ENCODE data around the gene TXNDC2. TPM values are rescaled to one million over a fixed set of nuclear protein-coding genes. Genes with fewer than 3 reads are reported as not detected.

TXNDC2 gene
- not detected for total RNA-seq

DNA sequence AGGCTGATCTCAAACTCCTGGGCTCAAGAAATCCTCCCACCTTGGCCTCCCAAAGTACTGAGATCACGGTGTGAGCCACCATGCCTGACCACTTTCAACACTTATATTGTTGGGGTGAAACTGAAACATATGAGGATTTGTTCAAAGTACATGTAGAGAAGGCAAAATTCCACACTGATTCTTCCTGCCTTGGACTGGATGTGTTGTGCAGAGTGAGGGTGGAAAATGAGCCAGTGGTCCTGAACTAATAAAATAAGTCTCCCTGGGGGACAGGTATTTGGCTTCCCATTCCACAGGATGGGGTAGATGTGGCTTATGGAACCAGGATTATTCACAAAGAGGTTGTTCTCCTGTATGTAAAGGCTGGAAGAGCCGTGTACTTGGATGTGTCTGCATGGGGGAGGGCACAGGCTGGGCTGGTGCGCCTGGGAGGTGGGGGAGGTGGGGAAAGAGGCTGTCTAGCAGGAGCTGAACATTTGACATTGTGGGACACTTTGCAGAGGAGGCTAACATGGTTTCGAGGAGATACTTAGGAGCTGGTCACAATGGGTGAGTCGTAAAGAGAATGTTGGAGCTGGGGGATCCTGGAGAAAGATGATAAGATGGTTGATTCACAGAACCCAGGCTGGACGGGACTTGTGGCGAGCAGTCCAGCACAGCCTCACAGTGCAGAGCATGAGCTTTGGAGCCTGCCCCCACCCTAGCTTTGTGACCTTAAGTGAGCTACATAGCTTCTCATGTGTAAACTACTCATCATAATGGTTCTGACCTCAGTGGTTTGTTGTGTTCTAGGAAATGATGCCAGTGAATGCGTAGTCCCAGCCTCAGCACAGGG is at the start of gene TXNDC2:
TSS of gene TXNDC2 (plus strand) at position 804 of the 835 bp plus-strand sequence. CDS start 708 bp downstream, outside the sequence.
- DNase-seq (peak; percentile 17 to 27), ATAC-seq (replicated peaks in 1 of 2) (peak; percentile 96 to 98)
- Mint-ChIP-seq H3K4me3 (peak within 1 kb of the TSS; percentile 25 to 43), H3K9me3 (no peaks in the 10 kb centered on the region), H3K27me3 (ENCODE audit: low read depth) (no peaks in the 10 kb centered on the region), H3K27ac (no peak within 1 kb of the TSS), H3K36me3 (ENCODE audit: insufficient read depth in 2 of 2) (peaks cover 0 to 1% of the 10 kb centered on the region in 2 donors), H3K4me1 (ENCODE audit: low read depth) (peaks cover 13% of the 10 kb centered on the region)

GRCh38 chr18:9838144-9838877 is 47.5 kb upstream of the TXNDC2 start:
- Mint-ChIP-seq H3K27ac (no peak overlapping the region), H3K27me3 (ENCODE audit: low read depth) (peaks cover 15% of the 10 kb centered on the region), H3K4me3 (no peak overlapping the region), H3K4me1 (ENCODE audit: low read depth) (no peaks in the 10 kb centered on the region), H3K36me3 (ENCODE audit: insufficient read depth in 2 of 2) (no peaks in the 10 kb centered on the region), H3K9me3 (no peaks in the 10 kb centered on the region)
- DNase-seq (no peak), ATAC-seq (replicated peaks in 1 of 2) (no peak)

- no peak overlapping the region for H3K27ac Mint-ChIP-seq
- H3K9me3 Mint-ChIP-seq: no peaks in the 10 kb centered on the region
- peaks cover 15% of the 10 kb centered on the region for H3K27me3 Mint-ChIP-seq (ENCODE audit: low read depth)
- H3K36me3 Mint-ChIP-seq (ENCODE audit: insufficient read depth in 2 of 2): no peaks in the 10 kb centered on the region
- DNase-seq (no peak), ATAC-seq (replicated peaks in 1 of 2) (no peak)
- H3K4me3 Mint-ChIP-seq: no peak overlapping the region
- no peaks in the 10 kb centered on the region for H3K4me1 Mint-ChIP-seq (ENCODE audit: low read depth)
These were observed 46.6 kb upstream of the TXNDC2 start for GRCh38 chr18:9839211-9839610.

GRCh38 chr18:9839853-9840252 is 45.9 kb upstream of the TXNDC2 start:
- Mint-ChIP-seq H3K4me3 (no peak overlapping the region), H3K4me1 (ENCODE audit: low read depth) (no peaks in the 10 kb centered on the region), H3K9me3 (no peaks in the 10 kb centered on the region), H3K27ac (no peak overlapping the region), H3K27me3 (ENCODE audit: low read depth) (peaks cover 15% of the 10 kb centered on the region), H3K36me3 (ENCODE audit: insufficient read depth in 2 of 2) (no peaks in the 10 kb centered on the region)
- ATAC-seq (replicated peaks in 1 of 2) (no peak), DNase-seq (no peak)

DNA sequence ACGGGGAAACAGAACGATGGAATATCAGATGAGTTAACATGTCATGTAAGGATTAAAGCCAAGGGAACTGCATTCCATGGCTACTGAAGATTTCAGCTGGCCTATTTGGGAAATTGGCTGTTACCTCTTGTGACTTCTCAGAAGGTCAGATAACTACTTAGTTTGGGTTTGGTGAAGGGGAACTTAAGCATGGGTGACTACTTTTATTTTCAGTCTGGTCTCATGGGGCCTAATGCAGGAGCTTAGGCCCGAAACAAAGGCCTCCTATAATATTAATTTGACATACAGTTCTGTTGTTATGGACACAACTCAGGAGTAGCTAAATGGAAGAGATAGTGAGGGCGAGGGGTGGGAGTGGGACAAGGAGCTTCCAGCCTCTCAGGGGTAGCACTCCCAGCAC is 44.0 kb upstream of the TXNDC2 start:
- ATAC-seq (replicated peaks in 1 of 2): no peak
- H3K27me3 Mint-ChIP-seq (ENCODE audit: low read depth): peaks cover 11% of the 10 kb centered on the region

GRCh38 chr18:9842448-9842847 is 43.3 kb upstream of the TXNDC2 start:
- ATAC-seq (replicated peaks in 1 of 2): no peak
- H3K4me1 Mint-ChIP-seq (ENCODE audit: low read depth): no peaks in the 10 kb centered on the region
- no peaks in the 10 kb centered on the region for H3K9me3 Mint-ChIP-seq
- no peak for DNase-seq
- H3K27ac Mint-ChIP-seq: no peak overlapping the region
- no peak overlapping the region for H3K4me3 Mint-ChIP-seq
- H3K36me3 Mint-ChIP-seq (ENCODE audit: insufficient read depth in 2 of 2): no peaks in the 10 kb centered on the region
- peaks cover 16% of the 10 kb centered on the region for H3K27me3 Mint-ChIP-seq (ENCODE audit: low read depth)

More for the DNA sequence above, 44.0 kb upstream of the TXNDC2 start:
- no peak overlapping the region for H3K27ac Mint-ChIP-seq
- H3K36me3 Mint-ChIP-seq (ENCODE audit: insufficient read depth in 2 of 2): no peaks in the 10 kb centered on the region
- H3K4me1 Mint-ChIP-seq (ENCODE audit: low read depth): no peaks in the 10 kb centered on the region
- DNase-seq: no peak
- no peaks in the 10 kb centered on the region for H3K9me3 Mint-ChIP-seq
- H3K4me3 Mint-ChIP-seq: no peak overlapping the region

DNA sequence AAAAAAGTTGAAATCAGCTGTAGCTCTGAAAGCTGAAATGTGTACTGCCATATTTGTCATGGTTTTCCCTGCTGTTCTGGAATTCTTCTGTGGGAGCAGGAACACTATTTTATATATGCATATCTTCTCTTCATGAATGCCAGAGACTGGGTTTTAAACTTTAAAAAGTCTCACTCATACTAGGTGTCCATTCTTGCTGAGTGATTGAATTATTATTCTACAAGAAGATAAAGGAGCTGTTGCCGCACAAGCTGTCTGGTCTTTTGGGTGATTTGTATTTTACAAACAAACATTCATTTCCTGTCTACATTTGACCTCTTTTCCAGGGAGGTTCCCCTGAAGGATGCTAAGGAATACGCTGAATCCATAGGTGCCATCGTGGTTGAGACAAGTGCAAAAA is 40.5 kb upstream of the TXNDC2 start:
- Mint-ChIP-seq H3K4me3 (no peak overlapping the region), H3K9me3 (no peaks in the 10 kb centered on the region), H3K4me1 (ENCODE audit: low read depth) (no peaks in the 10 kb centered on the region), H3K36me3 (ENCODE audit: insufficient read depth in 2 of 2) (no peaks in the 10 kb centered on the region), H3K27me3 (ENCODE audit: low read depth) (peaks cover 34% of the 10 kb centered on the region), H3K27ac (no peak overlapping the region)
- no peak for DNase-seq
- no peak for ATAC-seq (replicated peaks in 1 of 2)

DNA sequence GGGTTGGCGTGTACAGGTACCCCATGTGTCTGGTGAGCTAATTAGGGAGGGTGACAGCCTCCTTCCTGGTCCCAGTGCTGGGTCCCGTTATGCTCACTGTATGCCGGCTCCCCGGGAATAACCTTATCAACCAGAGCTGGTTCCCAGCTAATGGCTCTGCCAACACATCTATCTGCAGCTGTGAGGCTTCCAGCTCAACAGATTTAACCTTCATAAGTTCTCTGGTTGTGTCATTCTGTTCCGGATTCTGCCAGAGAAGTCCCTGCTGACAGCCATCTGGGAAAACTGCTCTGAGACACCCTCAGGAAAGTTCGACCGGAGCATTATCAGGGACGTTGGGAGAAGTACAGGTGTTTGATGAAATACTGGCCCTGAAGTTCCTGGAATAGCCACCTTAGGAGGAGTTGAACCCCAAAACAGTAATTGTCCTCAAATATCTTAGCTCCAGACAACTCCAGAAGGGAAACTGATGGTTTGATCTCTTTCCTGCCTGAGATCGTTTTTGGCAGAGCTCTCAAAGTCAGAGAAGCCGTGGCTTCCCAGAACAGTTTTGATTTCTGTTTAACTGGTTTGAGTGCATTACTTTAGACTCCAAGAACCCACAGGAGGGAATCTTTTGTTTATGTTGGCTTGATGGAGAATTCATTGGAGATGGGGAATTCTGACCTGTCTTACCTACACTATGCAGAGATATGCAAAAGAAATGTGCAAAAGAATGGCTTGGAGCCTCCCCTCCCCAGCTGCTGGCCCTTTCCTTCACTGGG is 39.4 kb upstream of the TXNDC2 start:
- Mint-ChIP-seq H3K27ac (no peak overlapping the region), H3K36me3 (ENCODE audit: insufficient read depth in 2 of 2) (no peaks in the 10 kb centered on the region), H3K9me3 (no peaks in the 10 kb centered on the region), H3K27me3 (ENCODE audit: low read depth) (peaks cover 34% of the 10 kb centered on the region), H3K4me3 (no peak overlapping the region), H3K4me1 (ENCODE audit: low read depth) (no peaks in the 10 kb centered on the region)
- no peak for ATAC-seq (replicated peaks in 1 of 2)
- no peak for DNase-seq

DNA sequence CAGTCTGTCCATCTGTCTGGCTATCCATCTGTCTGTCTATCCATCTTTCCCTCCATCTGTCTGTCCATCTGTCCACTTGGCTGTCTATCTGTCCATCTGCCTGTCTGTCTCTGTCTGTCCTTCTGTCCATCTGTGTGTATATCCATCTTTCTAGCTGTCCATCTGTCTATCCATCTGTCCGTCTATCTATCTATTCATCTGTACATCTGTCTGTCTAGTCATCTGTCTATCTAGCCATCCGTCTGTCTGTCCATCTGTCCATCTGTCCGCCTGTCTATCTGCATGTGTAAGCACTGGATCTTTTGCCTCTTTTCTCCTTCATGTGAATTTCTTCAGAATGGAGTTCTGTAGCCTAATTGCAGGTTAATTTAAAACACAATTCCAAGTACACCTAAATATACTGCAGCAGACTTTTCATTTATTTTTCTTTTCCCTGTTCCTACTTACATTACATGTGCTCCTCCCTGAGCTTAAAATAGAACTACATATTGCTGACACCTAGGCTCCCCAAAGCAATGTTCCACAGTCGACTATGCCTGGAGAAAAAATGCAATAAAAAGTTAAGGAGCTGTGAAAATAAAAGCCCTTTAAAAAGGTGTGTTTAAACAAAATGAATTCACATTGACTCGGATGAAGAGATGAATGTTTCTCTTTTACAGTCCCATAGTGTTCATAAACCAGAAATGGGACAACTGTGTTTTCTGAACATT is 37.4 kb upstream of the TXNDC2 start:
- Mint-ChIP-seq H3K9me3 (no peaks in the 10 kb centered on the region), H3K27ac (no peak overlapping the region), H3K4me1 (ENCODE audit: low read depth) (no peaks in the 10 kb centered on the region), H3K27me3 (ENCODE audit: low read depth) (peaks cover 34% of the 10 kb centered on the region), H3K36me3 (ENCODE audit: insufficient read depth in 2 of 2) (no peaks in the 10 kb centered on the region), H3K4me3 (no peak overlapping the region)
- ATAC-seq (replicated peaks in 1 of 2): no peak
- DNase-seq: no peak

- Mint-ChIP-seq H3K36me3 (ENCODE audit: insufficient read depth in 2 of 2) (no peaks in the 10 kb centered on the region), H3K27ac (no peak overlapping the region), H3K4me1 (ENCODE audit: low read depth) (no peaks in the 10 kb centered on the region), H3K27me3 (ENCODE audit: low read depth) (peaks cover 34% of the 10 kb centered on the region), H3K9me3 (no peaks in the 10 kb centered on the region), H3K4me3 (no peak overlapping the region)
- DNase-seq (no peak), ATAC-seq (replicated peaks in 1 of 2) (no peak)
These were observed 36.1 kb upstream of the TXNDC2 start for GRCh38 chr18:9849407-9850283.

DNA sequence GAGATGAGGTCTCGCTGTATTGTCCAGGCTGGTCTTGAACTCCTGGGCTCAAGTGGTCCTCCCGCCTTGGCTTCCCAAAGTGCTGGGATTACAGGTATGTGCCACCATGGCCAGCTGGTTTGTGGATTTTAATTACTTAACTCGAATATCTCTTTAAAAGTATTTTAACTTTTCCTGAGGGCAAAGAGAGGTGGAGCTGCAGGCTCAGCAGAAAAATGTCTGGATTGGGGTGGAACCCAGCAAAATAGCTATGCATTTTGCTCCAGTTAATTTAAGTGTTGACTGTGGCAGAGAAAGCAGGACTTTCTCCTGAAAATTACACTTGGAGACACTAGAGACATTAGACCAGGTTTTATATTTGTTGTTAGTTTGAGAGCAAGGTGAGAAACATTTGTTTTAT is 35.5 kb upstream of the TXNDC2 start:
- peaks cover 34% of the 10 kb centered on the region for H3K27me3 Mint-ChIP-seq (ENCODE audit: low read depth)
- no peak overlapping the region for H3K4me3 Mint-ChIP-seq
- DNase-seq (no peak), ATAC-seq (replicated peaks in 1 of 2) (no peak)
- H3K27ac Mint-ChIP-seq: no peak overlapping the region
- no peaks in the 10 kb centered on the region for H3K36me3 Mint-ChIP-seq (ENCODE audit: insufficient read depth in 2 of 2)
- no peaks in the 10 kb centered on the region for H3K9me3 Mint-ChIP-seq
- no peaks in the 10 kb centered on the region for H3K4me1 Mint-ChIP-seq (ENCODE audit: low read depth)

DNA sequence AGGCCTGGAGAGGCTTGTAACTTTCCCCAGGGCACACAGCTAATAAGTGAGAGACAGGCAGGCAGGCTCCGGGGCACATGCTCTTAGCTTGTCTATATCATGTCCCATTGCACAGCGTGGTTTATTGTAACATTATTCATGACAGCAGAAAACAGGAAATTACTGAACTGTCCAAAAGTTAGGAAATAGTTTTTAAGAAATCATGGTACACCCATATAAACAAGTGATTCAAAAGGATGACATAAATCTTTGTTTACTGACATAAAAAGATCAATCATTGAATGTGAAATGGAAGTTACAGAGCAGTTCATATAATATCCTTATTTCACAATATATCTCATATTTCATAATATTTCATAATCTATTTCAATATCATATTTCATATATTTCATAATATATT is 34.3 kb upstream of the TXNDC2 start:
- Mint-ChIP-seq H3K4me3 (no peak overlapping the region), H3K9me3 (no peaks in the 10 kb centered on the region), H3K27ac (no peak overlapping the region), H3K4me1 (ENCODE audit: low read depth) (no peaks in the 10 kb centered on the region), H3K36me3 (ENCODE audit: insufficient read depth in 2 of 2) (no peaks in the 10 kb centered on the region), H3K27me3 (ENCODE audit: low read depth) (peaks cover 37% of the 10 kb centered on the region)
- DNase-seq: no peak
- no peak for ATAC-seq (replicated peaks in 1 of 2)
